HG02981 (cell line): ENCODE data around the gene ABLIM2.

Experiments
- ATAC-seq: cut with Tn5 transposase; IDR thresholded peaks from one replicate; pipeline ENCODE4 v1.9.1; 2021; ENCODE audit warnings: mild to moderate bottlenecking, moderate library complexity; ENCODE audit not compliant: unreplicated experiment

Gene ABLIM2

GRCh38 chr4:8009710-8010511, 148.7 kb downstream of the ABLIM2 start:
- no peak for ATAC-seq

DNA sequence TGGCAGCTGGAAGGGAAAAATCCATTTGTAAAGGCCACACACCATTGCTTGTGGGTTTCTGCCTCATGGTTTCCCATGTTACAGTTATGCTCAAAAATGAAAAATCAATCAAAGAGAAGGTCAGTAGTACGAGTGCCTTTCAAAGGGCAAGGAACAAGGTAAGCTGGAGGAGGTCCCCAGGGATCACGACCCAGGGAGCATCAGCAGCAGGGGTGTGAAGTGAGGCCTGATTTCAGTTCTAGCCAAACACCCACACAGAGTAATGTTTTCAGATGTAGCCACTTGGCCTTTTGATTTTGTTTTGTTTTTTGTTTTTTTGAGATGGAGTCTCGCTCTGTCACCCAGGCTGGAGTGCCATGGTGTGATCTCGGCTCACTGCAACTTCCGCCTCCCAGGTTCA, 149.5 kb downstream of the ABLIM2 start:
- no peak for ATAC-seq

GRCh38 chr4:8008391-8008790, 150.2 kb downstream of the ABLIM2 start:
- ATAC-seq, result no peak

DNA sequence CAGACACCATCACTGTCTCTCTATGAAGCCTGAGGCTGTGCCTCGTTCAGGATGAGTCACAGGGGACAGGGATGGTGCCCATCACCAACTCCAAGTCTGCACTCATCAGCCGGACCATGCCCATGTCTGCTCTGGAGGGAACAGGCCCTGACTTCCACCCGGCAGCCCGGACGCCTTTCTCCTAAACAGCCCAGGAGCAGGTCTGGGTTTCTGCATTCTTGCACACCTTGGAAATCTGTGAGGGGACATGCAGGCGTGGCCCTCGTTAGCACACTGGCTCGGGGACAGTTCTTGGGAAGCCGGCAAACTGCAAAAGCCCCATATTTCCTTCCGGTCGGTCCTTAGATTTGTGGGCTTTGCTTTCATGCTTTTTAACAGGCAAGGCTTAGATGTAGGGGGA, 151.0 kb downstream of the ABLIM2 start:
- ATAC-seq, result no peak

DNA sequence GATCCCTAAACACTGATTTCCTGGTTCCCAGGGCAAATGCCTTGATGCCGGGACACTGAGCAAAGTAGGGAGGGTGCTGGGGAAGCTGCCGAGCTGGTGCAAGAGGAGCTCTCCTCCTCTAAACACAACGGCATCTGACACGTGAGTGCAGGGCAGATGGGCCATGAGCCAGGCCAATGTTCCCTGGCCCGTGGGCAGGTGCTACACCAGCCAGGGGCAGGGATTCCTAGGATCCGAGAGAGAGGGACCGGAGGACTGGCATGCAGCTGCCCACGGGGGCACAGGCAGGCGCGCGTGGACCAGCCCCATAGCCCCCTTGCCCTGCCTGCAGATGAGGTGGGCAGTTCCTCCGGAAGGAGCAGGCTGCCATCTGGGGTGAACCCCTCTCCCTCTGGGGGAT, 152.1 kb downstream of the ABLIM2 start:
- no peak for ATAC-seq

DNA sequence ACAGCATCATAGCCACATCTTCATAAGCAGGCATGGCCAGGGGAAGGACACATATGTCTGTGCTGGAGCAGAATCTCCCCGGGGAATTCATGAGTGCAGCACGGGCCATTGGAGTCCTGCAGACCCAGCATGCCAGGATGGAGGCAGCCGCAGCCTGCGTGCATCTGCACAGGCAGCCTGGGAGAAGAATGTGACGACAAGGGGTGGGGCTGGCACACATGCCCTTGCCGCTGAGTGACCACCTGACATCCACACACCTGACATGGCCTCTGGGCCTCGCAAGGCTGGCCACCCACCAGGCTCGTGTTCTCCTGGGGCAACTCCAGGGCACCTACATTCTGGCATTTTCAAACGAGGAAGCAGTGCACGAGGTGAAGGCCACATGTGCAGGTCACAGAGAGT, 152.8 kb downstream of the ABLIM2 start:
- no peak for ATAC-seq

GRCh38 chr4:8005033-8005808, 153.4 kb downstream of the ABLIM2 start:
- no peak for ATAC-seq

- ATAC-seq, result no peak
Observed at GRCh38 chr4:8004066-8004465, 154.5 kb downstream of the ABLIM2 start.

- no peak for ATAC-seq
Observed at GRCh38 chr4:8002525-8003309, 155.9 kb downstream of the ABLIM2 start.

DNA sequence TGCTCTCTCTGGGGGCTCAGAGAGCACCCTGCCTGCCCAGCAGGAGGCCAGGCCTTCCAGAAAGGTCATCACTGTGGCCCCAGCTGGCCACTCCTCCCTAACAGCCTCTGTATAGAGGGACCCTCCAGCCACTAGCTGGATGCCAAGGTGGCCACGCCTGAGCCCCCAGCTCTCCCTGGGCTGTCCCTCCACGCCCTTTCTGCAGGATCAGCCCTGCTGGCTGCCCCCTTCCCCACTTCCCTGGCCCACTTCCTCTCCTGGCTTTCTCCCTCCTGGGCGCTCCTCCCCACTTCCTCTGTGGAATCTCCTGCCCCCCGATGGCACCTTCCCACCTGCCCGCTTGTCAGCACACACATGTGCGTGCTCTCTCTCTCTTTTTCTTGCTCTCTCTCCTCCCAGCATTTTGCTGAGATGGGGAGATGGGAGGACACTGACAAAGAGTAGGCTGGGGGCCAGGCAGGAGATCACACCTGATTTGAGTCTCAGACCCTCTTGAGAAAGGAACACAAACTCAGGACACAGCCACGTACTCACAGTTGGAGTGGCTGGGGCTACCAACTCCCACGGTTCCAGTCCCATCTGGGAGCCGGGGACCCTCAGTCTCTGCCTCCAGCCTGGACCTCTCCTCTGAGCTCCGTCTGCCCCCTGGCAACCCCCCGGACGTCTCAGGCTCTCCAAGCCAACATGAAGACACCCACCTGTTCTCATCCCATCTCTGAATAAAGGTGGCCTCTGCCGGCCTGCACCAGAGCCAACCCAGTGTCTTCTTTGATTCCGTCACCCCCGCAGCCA, 156.9 kb downstream of the ABLIM2 start:
- no peak for ATAC-seq

GRCh38 chr4:8000721-8001491, 157.7 kb downstream of the ABLIM2 start:
- ATAC-seq, result no peak

DNA sequence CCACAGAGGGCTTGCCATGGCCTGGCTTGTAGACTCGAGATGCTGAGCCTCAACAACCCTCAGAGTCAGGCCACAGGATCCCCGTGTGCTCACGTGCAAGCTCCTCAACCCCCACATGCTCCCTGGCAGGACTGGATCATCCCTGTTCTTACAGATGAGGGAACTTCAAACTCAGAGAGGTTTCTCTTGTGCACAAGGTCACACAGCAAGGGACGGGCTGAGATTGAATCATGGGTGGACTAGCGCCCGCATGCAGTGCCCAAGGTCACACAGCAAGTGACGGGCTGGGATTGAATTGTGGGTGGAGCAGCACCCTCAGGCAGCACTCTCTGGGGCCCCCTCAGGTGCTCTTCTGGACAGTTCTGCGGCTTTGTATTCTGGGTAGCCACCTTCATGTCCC, 158.4 kb downstream of the ABLIM2 start:
- ATAC-seq, result no peak

- no peak for ATAC-seq
Observed at GRCh38 chr4:7999695-8000094, 158.9 kb downstream of the ABLIM2 start.

GRCh38 chr4:7999279-7999678, 159.3 kb downstream of the ABLIM2 start:
- no peak for ATAC-seq

DNA sequence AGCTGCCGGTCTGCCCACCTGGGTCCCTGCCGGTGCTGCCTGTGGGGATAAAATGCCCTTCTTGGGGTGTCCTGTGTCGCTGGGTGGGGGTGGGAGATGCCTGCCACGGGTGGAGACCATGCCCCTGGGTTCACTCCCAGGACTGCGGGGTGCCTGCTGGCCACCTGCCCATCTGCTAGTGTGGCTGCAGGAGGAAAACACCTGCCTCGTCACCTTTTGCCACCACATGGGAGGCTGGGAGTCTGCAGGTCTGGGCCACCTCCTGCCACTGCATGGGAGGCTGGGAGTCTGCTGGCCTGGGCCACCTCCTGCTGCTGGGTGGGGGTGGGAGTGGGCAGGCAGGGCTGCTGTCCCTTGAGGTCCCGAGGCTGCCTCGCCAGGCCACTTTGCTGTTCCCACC, 160.2 kb downstream of the ABLIM2 start:
- ATAC-seq, result no peak

DNA sequence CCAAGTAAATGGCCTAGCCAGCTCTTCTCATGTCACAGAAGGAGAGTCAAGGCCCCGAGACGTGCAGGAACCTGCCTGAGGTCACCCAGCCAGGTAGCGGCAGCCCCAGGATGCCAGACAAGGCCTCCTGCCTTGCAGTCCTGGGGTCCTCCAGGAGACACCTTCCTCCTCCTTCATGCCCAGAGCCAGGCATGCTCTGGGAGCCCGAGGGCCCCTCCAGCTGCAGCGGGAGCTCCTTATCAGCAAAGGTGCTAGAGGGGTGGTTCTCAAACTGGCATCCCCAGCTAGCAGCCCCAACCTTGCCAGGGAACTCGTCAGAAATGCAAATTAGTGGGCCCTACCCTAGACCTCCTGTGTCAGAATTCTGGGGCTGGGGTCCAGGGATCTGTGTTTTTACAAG, 162.7 kb downstream of the ABLIM2 start:
- no peak for ATAC-seq

GRCh38 chr4:7995135-7995534, 163.5 kb downstream of the ABLIM2 start:
- no peak for ATAC-seq

DNA sequence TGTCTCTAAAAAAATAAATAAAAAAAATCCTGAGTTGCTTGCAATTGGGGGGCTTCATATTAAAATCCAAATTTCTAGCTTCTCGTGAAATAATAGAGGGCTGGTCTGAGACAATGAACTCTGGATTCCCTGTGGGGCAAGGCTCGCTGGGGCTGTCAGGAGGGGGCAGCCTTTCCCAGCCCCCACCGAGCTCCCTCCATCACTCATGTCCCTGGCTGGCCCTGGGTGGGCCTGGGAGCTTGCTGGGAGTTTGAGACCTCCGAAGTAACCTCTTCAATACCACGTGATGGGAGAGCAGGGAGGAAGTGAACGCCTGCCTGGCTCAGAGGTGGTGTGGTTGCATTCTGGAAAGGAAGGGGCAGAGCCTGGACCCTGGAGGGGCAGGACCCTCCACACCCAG, 164.9 kb downstream of the ABLIM2 start:
- no peak for ATAC-seq

DNA sequence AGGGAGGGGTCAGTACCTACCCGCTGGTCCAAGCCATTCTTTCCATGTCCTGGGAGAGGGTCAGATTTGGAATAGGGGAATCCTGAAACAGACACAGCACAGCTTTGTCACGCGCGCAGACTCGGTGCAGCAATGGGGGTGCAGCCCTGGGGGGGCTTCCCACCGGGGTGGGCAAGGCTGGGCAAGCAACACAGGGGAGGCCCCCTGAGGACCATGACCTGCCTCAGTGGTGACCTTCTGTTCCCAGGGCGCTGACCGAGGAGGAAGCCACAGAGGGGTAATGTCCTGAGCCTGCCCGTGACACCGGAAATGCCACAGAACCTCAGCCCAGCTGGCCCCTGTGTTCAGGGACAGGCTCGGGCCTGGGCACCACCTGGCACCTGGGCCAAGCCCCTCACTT, 165.8 kb downstream of the ABLIM2 start:
- ATAC-seq, result no peak
